Measurements from ENCODE around the gene PRR23A. TPM values are rescaled to one million over a fixed set of nuclear protein-coding genes. Genes with fewer than 3 reads are reported as not detected.

The PRR23A gene
- total RNA-seq, 2 experiments from 2014 or later = not detected

GRCh38 chr3:138964264-138964663 is 41.8 kb downstream of the PRR23A start:
- H3K27ac ChIP-seq (ENCODE audit: low read depth in 1 of 2, low read length in 2 of 2) = no peak overlapping the region
- peaks cover 17 to 25% of the 10 kb centered on the region in 2 experiments for H3K9me3 ChIP-seq (ENCODE audit: control insufficient read depth in 1 of 2, insufficient read depth in 1 of 2, low read length in 2 of 2)
- H3K36me3 ChIP-seq (ENCODE audit: insufficient read depth, low read length) = no peaks in the 10 kb centered on the region
- H3K4me3 ChIP-seq (ENCODE audit: low read length) = no peak overlapping the region
- Mint-ChIP-seq H3K4me3 (no peak overlapping the region), H3K36me3 (ENCODE audit: low read depth) (no peaks in the 10 kb centered on the region), H3K9me3 (peaks cover 10% of the 10 kb centered on the region), H3K27ac (no peak overlapping the region), H3K27me3 (peaks cover 74% of the 10 kb centered on the region), H3K4me1 (ENCODE audit: low read depth) (peaks cover 16% of the 10 kb centered on the region)
- CTCF ChIA-PET = interaction anchor here (0.6 kb wide), 1 partner anchor 10 kb away, joined by 3 read pairs; no protein-coding TSS in a partner anchor
- peaks cover 44 to 51% of the 10 kb centered on the region in 2 experiments for H3K27me3 ChIP-seq (ENCODE audit: control insufficient read depth in 1 of 2, insufficient read depth in 2 of 2, low read length in 2 of 2)
- POLR2A ChIA-PET = no interaction called here
- ATAC-seq (ENCODE audit: poor library complexity) (no peak), DNase-seq (no peak)
- no peak for TF ChIP-seq CTCF (IDR thresholded peaks at IDR 0.05)
- H3K4me1 ChIP-seq (ENCODE audit: insufficient read depth, low read length) = peaks cover 14% of the 10 kb centered on the region
- intact Hi-C loops (cut with DNase I, micrococcal nuclease) = no loop called here

GRCh38 chr3:138962854-138963560 is 43.1 kb downstream of the PRR23A start:
- Mint-ChIP-seq H3K27ac (no peak overlapping the region), H3K4me1 (ENCODE audit: low read depth) (peaks cover 16% of the 10 kb centered on the region), H3K27me3 (peaks cover 81% of the 10 kb centered on the region), H3K4me3 (no peak overlapping the region), H3K36me3 (ENCODE audit: low read depth) (no peaks in the 10 kb centered on the region), H3K9me3 (peaks cover 10% of the 10 kb centered on the region)
- CTCF ChIA-PET = no interaction called here
- H3K27ac ChIP-seq (ENCODE audit: low read depth in 1 of 2, low read length in 2 of 2) = no peak overlapping the region
- H3K36me3 ChIP-seq (ENCODE audit: insufficient read depth, low read length) = no peaks in the 10 kb centered on the region
- intact Hi-C loops (cut with DNase I, micrococcal nuclease) = no loop called here
- POLR2A ChIA-PET = no interaction called here
- H3K27me3 ChIP-seq (ENCODE audit: control insufficient read depth in 1 of 2, insufficient read depth in 2 of 2, low read length in 2 of 2) = peaks cover 38 to 56% of the 10 kb centered on the region in 2 experiments
- TF ChIP-seq CTCF (IDR thresholded peaks at IDR 0.05) = no peak
- H3K9me3 ChIP-seq (ENCODE audit: control insufficient read depth in 1 of 2, insufficient read depth in 1 of 2, low read length in 2 of 2) = peaks cover 17 to 25% of the 10 kb centered on the region in 2 experiments
- DNase-seq (no peak), ATAC-seq (ENCODE audit: poor library complexity) (no peak)
- H3K4me1 ChIP-seq (ENCODE audit: insufficient read depth, low read length) = peaks cover 14% of the 10 kb centered on the region
- H3K4me3 ChIP-seq (ENCODE audit: low read length) = no peak overlapping the region

- H3K4me1 ChIP-seq (ENCODE audit: insufficient read depth, low read length) = peaks cover 14% of the 10 kb centered on the region
- intact Hi-C loops (cut with DNase I, micrococcal nuclease) = no loop called here
- H3K9me3 Mint-ChIP-seq = peaks cover 8% of the 10 kb centered on the region
- no peaks in the 10 kb centered on the region for H3K36me3 ChIP-seq (ENCODE audit: insufficient read depth, low read length)
- ATAC-seq (ENCODE audit: poor library complexity) (no peak), DNase-seq (no peak)
- H3K4me3 ChIP-seq (ENCODE audit: low read length) = no peak overlapping the region
- H3K27ac ChIP-seq (ENCODE audit: low read depth in 1 of 2, low read length in 2 of 2) = no peak overlapping the region
- peaks cover 16% of the 10 kb centered on the region for H3K4me1 Mint-ChIP-seq (ENCODE audit: low read depth)
- peaks cover 15 to 20% of the 10 kb centered on the region in 2 experiments for H3K9me3 ChIP-seq (ENCODE audit: control insufficient read depth in 1 of 2, insufficient read depth in 1 of 2, low read length in 2 of 2)
- peaks cover 38 to 61% of the 10 kb centered on the region in 2 experiments for H3K27me3 ChIP-seq (ENCODE audit: control insufficient read depth in 1 of 2, insufficient read depth in 2 of 2, low read length in 2 of 2)
- POLR2A ChIA-PET = no interaction called here
- no peaks in the 10 kb centered on the region for H3K36me3 Mint-ChIP-seq (ENCODE audit: low read depth)
- no peak for TF ChIP-seq CTCF (IDR thresholded peaks at IDR 0.05)
- no peak overlapping the region for H3K4me3 Mint-ChIP-seq
- peaks cover 78% of the 10 kb centered on the region for H3K27me3 Mint-ChIP-seq
- CTCF ChIA-PET = interaction anchor here (1.1 kb wide), 1 partner anchor 24 kb away, joined by 3 read pairs; no protein-coding TSS in a partner anchor
- H3K27ac Mint-ChIP-seq = no peak overlapping the region
Measured at GRCh38 chr3:138960417-138960852, 45.6 kb downstream of the PRR23A start.

Other genes with a start within 250 kb of the PRR23A start
- gene PIK3CB, start 171.3 kb downstream of the PRR23A start, total RNA-seq = 10 to 100 TPM; 23.0 to 26.4 TPM
- not detected for gene FOXL2, start 59.1 kb downstream of the PRR23A start, total RNA-seq
- gene FOXL2NB, start 59.1 kb downstream of the PRR23A start, total RNA-seq = not detected
- not detected for gene PRR23B, start 14.7 kb upstream of the PRR23A start, total RNA-seq
- not detected for gene PRR23C, start 38.6 kb upstream of the PRR23A start, total RNA-seq

Data from CD4-positive, alpha-beta T cell (primary cell).